Measurements from ENCODE around the gene HOXC5.

Gene HOXC5

DNA sequence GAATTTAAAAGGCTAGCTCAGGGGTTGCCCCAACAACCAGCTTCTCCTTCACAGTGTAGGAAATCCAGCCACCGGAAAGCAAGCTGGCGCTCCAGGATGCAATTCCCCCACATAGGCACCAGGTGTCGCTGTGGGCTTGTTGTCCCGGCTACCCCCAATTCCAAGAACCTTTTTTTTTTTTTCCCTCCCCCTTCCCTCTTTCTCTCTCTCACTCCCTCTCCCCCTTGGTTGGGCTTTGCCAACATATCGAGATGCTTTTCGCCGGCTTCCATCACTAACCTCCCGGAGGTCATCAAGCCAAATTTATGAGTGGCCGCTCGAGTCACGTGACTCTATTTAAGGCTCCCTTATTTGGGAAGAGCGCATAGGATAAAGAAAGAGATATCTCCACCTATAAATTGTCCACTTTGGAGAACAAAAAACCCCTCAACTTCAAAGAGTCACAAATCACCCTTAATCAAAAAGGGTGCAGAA lies at the start of gene HOXC5:
HOXC5 (plus strand) TSS at position 424 of the 474 bp plus-strand sequence. CDS start 73 bp downstream, outside the sequence.
- DNase-seq: peak; percentile 64

DNA sequence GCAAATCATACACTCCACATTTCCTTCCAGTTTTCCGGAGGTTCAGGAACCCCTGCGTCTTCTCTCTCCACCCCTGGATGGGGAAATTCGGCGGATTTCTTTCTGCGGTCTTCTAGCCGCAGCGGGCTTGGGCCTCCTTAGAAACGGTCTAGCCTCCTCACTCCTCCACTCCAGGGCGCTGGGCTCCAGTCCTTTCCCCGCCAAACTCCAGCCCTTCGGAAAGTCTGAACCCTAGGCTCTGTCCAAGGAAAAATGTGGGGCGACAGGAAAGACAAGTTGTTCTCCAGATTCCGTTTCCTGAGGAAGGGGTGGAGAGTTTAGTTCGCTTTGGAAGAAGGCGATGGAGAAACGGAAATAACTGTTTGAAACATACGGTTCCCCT lies 49.3 kb upstream of the HOXC5 start:
- no peak for DNase-seq

DNA sequence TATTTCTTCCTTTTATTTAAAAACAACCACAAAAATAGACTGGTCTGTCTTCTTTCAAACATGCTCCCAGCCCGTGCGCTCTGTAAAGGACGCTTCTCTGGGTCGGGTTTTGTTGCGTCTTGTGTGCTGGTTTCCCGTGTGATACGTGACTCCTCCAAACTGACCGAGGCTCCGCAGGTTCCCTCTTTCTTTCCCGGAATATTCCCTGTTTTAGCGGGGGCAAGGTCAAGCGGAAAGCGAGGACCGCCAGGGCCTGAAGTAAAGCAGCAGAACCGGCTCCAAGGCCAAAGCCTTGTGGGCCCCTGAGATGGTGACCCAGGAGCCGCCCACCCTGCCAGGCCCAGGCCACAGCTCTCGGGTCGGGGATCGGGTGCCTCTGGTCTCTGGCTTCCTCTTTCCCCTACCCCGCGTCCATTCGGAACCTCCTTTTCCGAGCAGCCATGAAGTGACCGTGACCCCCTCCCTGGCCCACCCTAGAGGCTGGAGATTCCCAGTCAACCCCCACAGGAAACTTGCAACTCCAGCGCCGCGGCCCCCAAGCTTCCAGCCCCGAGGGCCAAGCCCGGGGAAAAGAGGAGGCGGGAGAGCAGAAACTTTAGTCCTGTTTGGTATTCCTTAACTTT lies 48.8 kb upstream of the HOXC5 start:
- DNase-seq: no peak

DNA sequence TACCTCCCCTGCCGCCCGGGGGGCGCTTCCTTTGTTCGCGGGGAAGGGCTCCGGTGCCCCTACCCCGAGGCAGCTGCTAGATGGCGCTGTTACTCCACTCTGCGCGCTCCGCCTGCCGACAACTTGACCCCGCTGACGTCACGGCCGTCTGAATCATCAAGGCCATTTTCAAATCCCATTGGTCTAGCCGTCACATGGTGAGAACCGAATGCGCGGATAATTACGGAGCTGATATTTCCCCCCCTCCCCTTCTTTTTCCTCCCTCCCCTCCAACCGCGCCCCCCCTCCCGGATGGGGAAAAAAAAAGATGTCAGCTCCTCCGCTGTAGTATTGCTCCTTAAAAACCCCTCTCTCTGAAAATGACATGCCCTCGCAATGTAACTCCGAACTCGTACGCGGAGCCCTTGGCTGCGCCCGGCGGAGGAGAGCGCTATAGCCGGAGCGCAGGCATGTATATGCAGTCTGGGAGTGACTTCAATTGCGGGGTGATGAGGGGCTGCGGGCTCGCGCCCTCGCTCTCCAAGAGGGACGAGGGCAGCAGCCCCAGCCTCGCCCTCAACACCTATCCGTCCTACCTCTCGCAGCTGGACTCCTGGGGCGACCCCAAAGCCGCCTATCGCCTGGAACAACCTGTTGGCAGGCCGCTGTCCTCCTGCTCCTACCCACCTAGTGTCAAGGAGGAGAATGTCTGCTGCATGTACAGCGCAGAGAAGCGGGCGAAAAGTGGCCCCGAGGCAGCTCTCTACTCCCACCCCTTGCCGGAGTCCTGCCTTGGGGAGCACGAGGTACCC lies 47.8 kb upstream of the HOXC5 start, which contains the start of gene HOXC10:
HOXC10 (plus strand) TSS at position 246 of the 791 bp plus-strand sequence; CDS start at position 360, 114 bp downstream.
- DNase-seq: peak; percentile 90

- no peak for DNase-seq
These were observed 47.2 kb upstream of the HOXC5 start for GRCh38 chr12:53985692-53985993.

DNA sequence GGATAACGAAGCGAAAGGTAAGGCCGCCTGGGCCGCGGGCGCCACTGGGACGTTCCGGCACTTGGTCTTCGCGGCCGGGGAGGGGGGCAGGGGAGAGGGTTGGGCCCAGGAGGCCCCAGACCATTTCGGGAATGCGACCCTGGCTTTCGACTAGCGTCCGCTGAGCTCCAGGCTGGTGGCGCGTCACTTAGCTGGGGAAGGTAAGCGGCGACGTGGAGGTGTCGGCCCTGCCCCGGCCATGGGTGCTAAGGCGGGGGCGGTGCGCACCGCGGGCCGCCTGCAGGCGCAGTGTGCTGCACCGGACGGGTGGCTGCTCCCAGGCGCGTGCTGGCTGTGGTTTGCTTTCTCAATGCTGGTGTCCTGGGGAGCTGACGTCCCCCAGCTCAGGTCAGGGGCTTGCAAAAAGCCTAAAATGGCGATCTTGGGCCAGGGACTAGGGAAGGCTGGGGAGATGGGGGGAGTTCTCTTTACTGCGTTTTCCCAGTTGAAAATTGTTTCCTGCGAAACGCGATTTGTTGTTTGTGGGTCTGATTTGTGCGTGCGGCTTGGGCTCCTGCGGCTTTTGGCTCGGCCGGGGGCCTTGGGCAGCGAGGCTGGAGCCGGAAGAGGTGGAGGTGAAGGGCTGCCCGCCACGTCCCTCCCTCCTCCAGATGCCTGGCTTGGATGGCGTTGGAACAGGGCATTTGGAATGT lies 46.7 kb upstream of the HOXC5 start:
- peak; percentile 23 for DNase-seq

- no peak for DNase-seq
These were observed 46.0 kb upstream of the HOXC5 start for GRCh38 chr12:53986686-53987483.

DNA sequence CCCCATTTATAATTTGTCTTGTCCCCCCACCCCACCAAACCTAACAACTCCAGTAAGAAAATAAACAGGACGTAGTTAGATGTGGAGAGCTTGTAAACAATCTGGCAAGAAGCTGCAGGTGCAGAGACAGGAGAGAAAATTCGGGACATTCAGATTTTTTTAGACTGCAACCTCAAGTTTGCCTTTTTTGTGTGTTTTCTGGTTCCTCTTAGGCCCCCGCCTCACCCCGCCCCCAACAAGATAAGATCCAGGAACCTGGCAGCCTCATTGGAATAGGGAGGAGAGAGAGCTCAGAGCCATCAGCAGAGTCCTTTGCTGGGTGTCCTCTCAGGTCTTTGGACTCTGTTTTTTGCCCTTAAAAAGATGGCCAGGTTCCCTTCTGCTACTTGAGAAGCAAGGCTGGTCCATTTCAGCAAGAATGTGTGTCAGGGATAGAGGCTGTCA lies 45.0 kb upstream of the HOXC5 start:
- DNase-seq: no peak

DNA sequence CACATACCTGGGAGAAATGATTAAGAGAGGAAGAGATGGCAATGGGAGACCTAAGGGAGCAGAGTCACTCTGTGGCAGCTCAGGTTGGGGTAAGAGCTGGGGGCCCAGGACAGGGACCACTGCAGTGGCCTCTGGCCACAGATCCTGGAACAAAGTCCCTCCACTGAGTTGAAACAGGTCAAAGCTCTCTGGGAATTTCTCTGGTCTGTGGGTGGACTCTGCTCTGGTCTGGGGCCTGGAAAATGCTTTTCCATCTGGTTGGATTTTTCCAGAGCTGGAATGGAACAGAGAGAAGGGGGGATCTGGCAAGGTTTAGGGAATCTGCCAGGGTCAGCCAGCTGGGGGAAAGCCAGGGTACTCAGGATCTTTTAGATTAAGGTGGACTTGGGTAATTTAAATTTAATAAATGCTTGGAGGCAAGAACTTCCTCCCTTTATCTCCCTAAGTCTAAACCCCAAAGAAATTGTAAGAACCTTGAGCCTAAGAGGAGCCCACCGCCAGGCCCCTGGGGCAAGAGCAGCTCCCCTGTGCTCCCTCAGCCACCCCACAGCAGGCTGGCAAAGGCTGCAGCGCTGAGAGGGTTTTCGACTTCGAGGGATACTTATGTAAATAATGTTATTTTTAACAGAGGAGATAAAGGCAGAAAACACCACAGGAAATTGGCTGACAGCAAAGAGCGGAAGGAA lies 44.2 kb upstream of the HOXC5 start:
- no peak for DNase-seq

GRCh38 chr12:53989227-53990113 lies 43.4 kb upstream of the HOXC5 start:
- DNase-seq: peak; percentile 58

- DNase-seq: no peak
These were observed 42.4 kb upstream of the HOXC5 start for GRCh38 chr12:53990311-53991076.

DNA sequence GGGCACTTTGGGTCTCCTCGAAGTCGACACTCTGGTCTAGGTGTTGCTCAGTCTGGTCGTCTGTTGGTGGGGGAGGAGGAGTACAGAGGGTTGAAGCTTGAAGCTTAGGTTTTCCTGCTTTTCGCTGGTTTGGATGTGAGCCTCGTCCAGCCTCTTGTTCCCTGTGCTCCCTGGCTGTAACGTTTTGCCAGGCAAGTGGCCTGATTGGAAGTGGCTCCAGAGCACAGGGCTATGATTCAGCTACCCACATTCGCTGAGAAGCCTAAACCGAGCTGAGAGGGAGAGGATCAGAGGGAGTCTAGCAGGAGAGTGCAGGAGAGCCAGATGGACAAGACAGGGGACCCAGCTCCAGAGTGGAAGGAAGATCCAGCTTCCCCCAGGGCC lies 41.8 kb upstream of the HOXC5 start:
- DNase-seq: no peak

GRCh38 chr12:53992377-53992889 lies 40.4 kb upstream of the HOXC5 start:
- DNase-seq: no peak

- no peak for DNase-seq
These were observed 39.5 kb upstream of the HOXC5 start for GRCh38 chr12:53993162-53994008.

GRCh38 chr12:53994009-53994263 lies 38.9 kb upstream of the HOXC5 start:
- no peak for DNase-seq

DNA sequence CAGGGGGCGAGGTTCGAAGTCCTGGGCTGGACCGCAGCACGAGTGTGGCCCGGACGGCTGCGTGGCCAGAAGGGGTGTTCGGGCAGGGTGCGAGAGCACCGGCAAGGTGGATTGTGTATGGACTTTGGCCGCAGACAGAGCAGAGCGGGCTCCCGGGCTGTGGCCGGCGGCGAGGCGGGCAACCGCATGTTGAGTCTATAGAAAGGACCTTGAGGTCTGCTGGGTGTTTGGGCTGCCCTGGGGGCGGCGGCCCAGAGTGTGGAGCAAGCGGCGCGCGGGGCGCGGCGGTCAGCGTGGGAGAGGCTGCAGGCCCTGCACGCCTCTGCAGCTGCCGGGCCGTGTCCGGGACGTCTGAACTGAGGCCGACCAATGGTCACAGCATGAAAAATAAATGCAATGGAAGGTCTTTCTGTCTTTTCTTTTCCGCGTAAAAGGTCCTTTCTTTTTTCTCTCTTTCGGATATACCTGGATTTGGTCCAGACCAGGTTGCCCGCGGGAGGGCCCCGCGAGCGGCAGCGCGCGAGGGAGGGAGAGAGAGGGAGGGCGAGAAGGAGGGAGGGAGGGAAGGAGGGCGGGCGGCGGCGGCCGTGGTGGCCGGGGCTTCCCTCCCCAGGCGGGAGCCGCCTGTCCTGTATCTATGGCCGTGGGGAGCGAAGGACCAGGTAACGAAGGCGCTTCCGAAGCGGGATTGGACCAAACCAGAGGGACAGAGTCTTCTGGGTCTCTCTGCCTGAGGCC lies 38.4 kb upstream of the HOXC5 start:
- no peak for DNase-seq

- no peak for DNase-seq
These were observed 37.9 kb upstream of the HOXC5 start for GRCh38 chr12:53995002-53995377.

- peak; percentile 20 for DNase-seq
These were observed 37.2 kb upstream of the HOXC5 start for GRCh38 chr12:53995378-53996239.

Data from activated CD4-positive, alpha-beta T cell treated with anti-CD3 and anti-CD28 coated beads, Interleukin-2, Interleukin-6, amounts not matched to agents 100 ng/mL and 50 ng/mL, durations not matched to agents 16 hours and 8 hours (primary cell).